Measurements from ENCODE around the gene RDH12. TPM values are rescaled to one million over a fixed set of nuclear protein-coding genes. Genes with fewer than 3 reads are reported as not detected.

The RDH12 gene
- total RNA-seq, 1 donor from 2014 or later = not detected

- H3K4me3 ChIP-seq (ENCODE audit: low read depth, low read length) = no peak overlapping the region
- DNase-seq (ENCODE audit: low read depth) = no peak
- no peak for TF ChIP-seq CTCF (conservative IDR thresholded peaks at IDR 0.05; ENCODE audit: low read depth, low read length)
These were observed 46.6 kb downstream of the RDH12 start for GRCh38 chr14:67748312-67748711.

- DNase-seq (ENCODE audit: low read depth) = no peak
- TF ChIP-seq CTCF (conservative IDR thresholded peaks at IDR 0.05; ENCODE audit: low read depth, low read length) = no peak
- no peak overlapping the region for H3K4me3 ChIP-seq (ENCODE audit: low read depth, low read length)
These were observed 47.8 kb downstream of the RDH12 start for GRCh38 chr14:67749341-67750084.

- no peak for DNase-seq (ENCODE audit: low read depth)
- no peak overlapping the region for H3K4me3 ChIP-seq (ENCODE audit: low read depth, low read length)
- no peak for TF ChIP-seq CTCF (conservative IDR thresholded peaks at IDR 0.05; ENCODE audit: low read depth, low read length)
These were observed 54.8 kb downstream of the RDH12 start for GRCh38 chr14:67756496-67756895.

- TF ChIP-seq CTCF (conservative IDR thresholded peaks at IDR 0.05; ENCODE audit: low read depth, low read length) = no peak
- no peak for DNase-seq (ENCODE audit: low read depth)
- no peak overlapping the region for H3K4me3 ChIP-seq (ENCODE audit: low read depth, low read length)
These were observed 55.5 kb downstream of the RDH12 start for GRCh38 chr14:67757175-67757574.

GRCh38 chr14:67759916-67760315, 58.2 kb downstream of the RDH12 start:
- H3K4me3 ChIP-seq (ENCODE audit: low read depth, low read length) = no peak overlapping the region
- no peak for TF ChIP-seq CTCF (conservative IDR thresholded peaks at IDR 0.05; ENCODE audit: low read depth, low read length)
- no peak for DNase-seq (ENCODE audit: low read depth)

- no peak for DNase-seq (ENCODE audit: low read depth)
- H3K4me3 ChIP-seq (ENCODE audit: low read depth, low read length) = no peak overlapping the region
- TF ChIP-seq CTCF (conservative IDR thresholded peaks at IDR 0.05; ENCODE audit: low read depth, low read length) = no peak
These were observed 60.4 kb downstream of the RDH12 start for GRCh38 chr14:67762051-67762450.

Data from epithelial cell of proximal tubule (primary cell).